Measurements from ENCODE around the gene LSP1. TPM values are rescaled to one million over a fixed set of nuclear protein-coding genes. Genes with fewer than 3 reads are reported as not detected.

The LSP1 gene
- total and polyA plus RNA-seq, 2 of the 4 experiments (the other 2 are of a cell fraction) = not detected

DNA sequence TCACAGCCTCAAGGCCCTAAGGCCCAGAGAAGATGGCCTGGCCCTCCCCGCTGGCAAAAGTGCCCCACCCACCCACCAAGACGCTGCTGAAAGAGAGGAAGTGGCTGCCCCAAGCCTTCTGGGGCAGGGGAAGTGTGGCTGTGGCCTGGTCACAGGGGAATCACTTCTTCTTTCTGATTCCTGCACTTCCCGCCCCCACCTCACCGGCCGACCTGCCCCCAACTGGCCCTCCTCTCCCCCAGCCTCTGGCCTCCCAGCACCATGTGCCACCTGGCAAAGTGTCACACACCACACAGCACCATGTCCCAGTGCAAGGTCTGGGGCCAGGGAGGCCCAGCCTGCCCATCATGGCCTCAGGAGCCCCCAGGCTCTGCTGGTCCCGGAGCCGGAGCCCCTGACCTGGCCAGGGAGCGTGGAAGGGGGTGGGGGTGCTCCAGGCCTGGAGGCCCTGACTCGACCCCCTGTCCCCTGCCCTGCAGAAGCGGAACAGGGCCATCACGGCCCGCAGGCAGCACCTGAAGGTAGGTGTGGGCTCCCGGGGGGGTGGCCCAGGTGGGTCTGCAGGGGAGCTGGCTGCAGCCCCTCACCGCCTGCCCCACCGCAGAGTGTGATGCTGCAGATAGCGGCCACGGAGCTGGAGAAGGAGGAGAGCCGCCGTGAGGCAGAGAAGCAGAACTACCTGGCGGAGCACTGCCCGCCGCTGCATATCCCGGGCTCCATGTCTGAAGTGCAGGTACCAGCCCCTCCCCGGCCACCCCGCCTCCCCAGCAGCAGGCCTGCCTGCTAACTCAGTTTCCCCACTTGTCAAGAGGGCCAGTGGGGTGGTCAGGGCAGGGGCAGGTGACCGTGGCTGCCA, 12.7 kb upstream of the LSP1 start:
- Histone ChIP-seq H2AFZ (replicated peaks; ENCODE audit: low read length, poor library complexity) (no peak overlapping the region), H3K4me2 (ENCODE audit: low read depth, low read length) (no peak overlapping the region), H3K4me3 (ENCODE audit: insufficient read depth, low read depth, low read length) (no peak overlapping the region), H3K56ac (ENCODE audit: extremely low read depth, insufficient read depth, low read length) (no peak overlapping the region), H2BK15ac (ENCODE audit: low read depth, low read length) (no peak overlapping the region), H3K14ac (replicated peaks; ENCODE audit: low read depth, low read length) (no peak overlapping the region), H4K91ac (ENCODE audit: insufficient read depth, low read depth, low read length) (no peak overlapping the region), H4K20me1 (ENCODE audit: insufficient read depth, low read length) (no peaks in the 10 kb centered on the region), H3K27ac (ENCODE audit: insufficient read depth, low read length) (no peak overlapping the region), H3K9ac (ENCODE audit: low read depth, low read length) (no peak overlapping the region), H3K9me3 (ENCODE audit: control insufficient read depth, insufficient read depth, low read length) (no peaks in the 10 kb centered on the region), H3K23ac (ENCODE audit: low read depth, low read length) (no peak overlapping the region), H2AK5ac (ENCODE audit: low read depth, low read length) (no peak overlapping the region), H3K27me3 (ENCODE audit: control insufficient read depth, insufficient read depth, low read length) (peaks cover 22% of the 10 kb centered on the region), H2BK120ac (ENCODE audit: low read depth, low read length) (no peak overlapping the region), H3K36me3 (ENCODE audit: control insufficient read depth, insufficient read depth, low read length) (no peaks in the 10 kb centered on the region), H3K4me1 (ENCODE audit: control insufficient read depth, insufficient read depth, low read length) (no peaks in the 10 kb centered on the region), H4K5ac (ENCODE audit: low read depth, low read length) (no peak overlapping the region), H3K4ac (ENCODE audit: low read depth, low read length) (no peak overlapping the region), H2BK20ac (ENCODE audit: low read depth, low read length) (no peak overlapping the region), H3K18ac (ENCODE audit: low read depth, low read length) (no peak overlapping the region), H3K79me1 (ENCODE audit: low read depth in 1 of 2, low read length in 2 of 2) (no peaks in the 10 kb centered on the region), H4K8ac (ENCODE audit: low read depth in 2 of 2, low read length in 2 of 2) (no peak overlapping the region), H2BK5ac (ENCODE audit: low read depth, low read length, poor library complexity, severe bottlenecking) (no peak overlapping the region), H3K9me1 (ENCODE audit: insufficient read depth, low read length) (no peaks in the 10 kb centered on the region), H2AK9ac (replicated peaks; ENCODE audit: low read depth, low read length, poor library complexity) (no peak overlapping the region)
- ATAC-seq (ENCODE audit: low read depth) (no peak), DNase-seq (no peak)
- dilution Hi-C loops (cut with HindIII; ENCODE audit: low sequenced_read_pairs, unreplicated experiment) = no loop called here
- WGBS, 2 experiments (ENCODE audit: extremely low coverage in 2 of 2, insufficient read length in 1 of 2) = 82% methylated on average over 5 of the region's 26 CpGs; no CpG with 5 or more reads in 1 of the 2 experiments
- ChIA-PET POLR2A (ENCODE audit: unreplicated experiment) (no interaction called here), CTCF (no interaction called here)
- intact Hi-C loops (cut with micrococcal nuclease) = no loop called here
- BruUV-seq (replicated peaks) = no TSS peak
- in situ Hi-C loops (cut with MboI; ENCODE audit: low sequenced_read_pairs) = no loop called here
- TF ChIP-seq RAD21 (IDR thresholded peaks at IDR 0.05; ENCODE audit: low read length) (no peak), MXI1 (IDR thresholded peaks at IDR 0.05; ENCODE audit: borderline replicate concordance, low read depth, low read length) (no peak), RFX5 (IDR thresholded peaks at IDR 0.05; ENCODE audit: low read depth, low read length) (no peak), CHD1 (IDR thresholded peaks at IDR 0.05; ENCODE audit: low read depth, low read length) (no peak), CEBPB (IDR thresholded peaks at IDR 0.05; ENCODE audit: low read depth, low read length) (no peak), NFE2L2 (IDR thresholded peaks at IDR 0.05; ENCODE audit: low read depth, low read length) (no peak)
- TF ChIP-seq, protein P1, sequence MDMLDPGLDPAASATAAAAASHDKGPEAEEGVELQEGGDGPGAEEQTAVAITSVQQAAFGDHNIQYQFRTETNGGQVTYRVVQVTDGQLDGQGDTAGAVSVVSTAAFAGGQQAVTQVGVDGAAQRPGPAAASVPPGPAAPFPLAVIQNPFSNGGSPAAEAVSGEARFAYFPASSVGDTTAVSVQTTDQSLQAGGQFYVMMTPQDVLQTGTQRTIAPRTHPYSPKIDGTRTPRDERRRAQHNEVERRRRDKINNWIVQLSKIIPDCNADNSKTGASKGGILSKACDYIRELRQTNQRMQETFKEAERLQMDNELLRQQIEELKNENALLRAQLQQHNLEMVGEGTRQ (IDR thresholded peaks at IDR 0.05; ENCODE audit: low read depth, low read length) = no peak
- TF ChIP-seq, protein P2, sequence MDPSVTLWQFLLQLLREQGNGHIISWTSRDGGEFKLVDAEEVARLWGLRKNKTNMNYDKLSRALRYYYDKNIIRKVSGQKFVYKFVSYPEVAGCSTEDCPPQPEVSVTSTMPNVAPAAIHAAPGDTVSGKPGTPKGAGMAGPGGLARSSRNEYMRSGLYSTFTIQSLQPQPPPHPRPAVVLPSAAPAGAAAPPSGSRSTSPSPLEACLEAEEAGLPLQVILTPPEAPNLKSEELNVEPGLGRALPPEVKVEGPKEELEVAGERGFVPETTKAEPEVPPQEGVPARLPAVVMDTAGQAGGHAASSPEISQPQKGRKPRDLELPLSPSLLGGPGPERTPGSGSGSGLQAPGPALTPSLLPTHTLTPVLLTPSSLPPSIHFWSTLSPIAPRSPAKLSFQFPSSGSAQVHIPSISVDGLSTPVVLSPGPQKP (IDR thresholded peaks at IDR 0.05; ENCODE audit: borderline replicate concordance, low read depth, low read length) = no peak
